HepG2 (cell line): ENCODE data around the gene ZKSCAN8. TPM values are rescaled to one million over a fixed set of nuclear protein-coding genes. Genes with fewer than 3 reads are reported as not detected.

ENCODE experiments used
- ATAD3A ChIP-seq: sonication (generic); formaldehyde crosslinking; IDR thresholded peaks from 2 replicates; pipeline ENCODE4 v1.4.0; 2020; ENCODE audit warnings: missing genetic modification reagents
- ATRX ChIP-seq: sonication (generic); formaldehyde crosslinking; IDR thresholded peaks from 2 replicates; pipeline ENCODE4 v1.4.0; 2020; ENCODE audit warnings: missing genetic modification reagents, borderline replicate concordance
- HNRNPL ChIP-seq: fragments of 200-400 bp; formaldehyde crosslinking; IDR thresholded peaks from 2 replicates; pipeline ENCODE4 v1.6.1; 2017; ENCODE audit warnings: mild to moderate bottlenecking, low read depth, low read length
- NONO ChIP-seq, 2 experiments: fragments of 450-650 bp in 1 of 2; sonication (generic) in 1 of 2; formaldehyde crosslinking in 1 of 2; IDR thresholded peaks in 1 of 2; conservative IDR thresholded peaks in 1 of 2; 2 replicates each; pipeline versions ENCODE4 v1.6.1 to v1.8.0; 2017 to 2022; ENCODE audit warnings: mild to moderate bottlenecking in 1 of 2, missing genetic modification reagents in 1 of 2, moderate library complexity in 1 of 2
- SIN3B ChIP-seq: fragments of 150-350 bp; IDR thresholded peaks from 2 replicates; pipeline ENCODE4 v1.6.1; 2014; ENCODE audit warnings: low read length
- TP53 ChIP-seq: sonication (generic); formaldehyde crosslinking; conservative IDR thresholded peaks from 2 replicates; pipeline ENCODE4 v1.4.0; 2020; ENCODE audit warnings: missing genetic modification reagents
- ZBTB39 ChIP-seq: sonication (generic); formaldehyde crosslinking; IDR thresholded peaks from 2 replicates; pipeline ENCODE4 v1.5.0; 2020; ENCODE audit warnings: missing genetic modification reagents
- ZFP36 ChIP-seq: fragments of 150-350 bp; IDR thresholded peaks from 2 replicates; pipeline ENCODE4 v1.6.1; 2018; ENCODE audit warnings: borderline replicate concordance, low read length, low read depth; ENCODE audit not compliant: partially characterized antibody
- ZNF136 ChIP-seq: sonication (generic); formaldehyde crosslinking; IDR thresholded peaks from 2 replicates; pipeline ENCODE4 v1.8.1; 2022; ENCODE audit warnings: low read depth, mild to moderate bottlenecking, moderate library complexity, missing genetic modification reagents
- ZNF143 ChIP-seq: sonication (generic); formaldehyde crosslinking; IDR thresholded peaks from 2 replicates; pipeline ENCODE4 v1.4.0; 2020; ENCODE audit warnings: missing genetic modification reagents
- ZNF468 ChIP-seq: sonication (generic); formaldehyde crosslinking; IDR thresholded peaks from 2 replicates; pipeline ENCODE4 v1.8.0; 2022; ENCODE audit warnings: mild to moderate bottlenecking, moderate library complexity, missing genetic modification reagents
- ZNF513 ChIP-seq: sonication (generic); formaldehyde crosslinking; conservative IDR thresholded peaks from 2 replicates; pipeline ENCODE4 v1.5.0; 2020; ENCODE audit warnings: missing genetic modification reagents
- ZNF558 ChIP-seq: sonication (generic); formaldehyde crosslinking; IDR thresholded peaks from 2 replicates; pipeline ENCODE4 v1.9.0; 2022; ENCODE audit warnings: mild to moderate bottlenecking, missing genetic modification reagents, borderline replicate concordance
- ZNF609 ChIP-seq: sonication (generic); formaldehyde crosslinking; IDR thresholded peaks from 2 replicates; pipeline ENCODE4 v1.4.0; 2020; ENCODE audit warnings: mild to moderate bottlenecking, missing genetic modification reagents, borderline replicate concordance
- ZNF790 ChIP-seq: sonication (generic); formaldehyde crosslinking; IDR thresholded peaks from 2 replicates; pipeline ENCODE4 v1.8.0; 2022; ENCODE audit warnings: missing genetic modification reagents, mild to moderate bottlenecking, borderline replicate concordance
- ZSCAN12 ChIP-seq: sonication (generic); formaldehyde crosslinking; IDR thresholded peaks from 2 replicates; pipeline ENCODE4 v1.9.0; 2021; ENCODE audit warnings: mild to moderate bottlenecking, missing genetic modification reagents
- polyA plus RNA-seq, 8 experiments: library from polyadenylated mRNA; depleted of rRNA in 3 of 8; stranded (reverse) in 7 of 8; unstranded in 1 of 8; fragments of >200 nt; fragmentation: Illumina TruSeq in 4 of 8; extraction: Trizol in 4 of 8; gene quantifications; 2 replicates each; pipeline versions ENCODE4 v1.2.1 to v1.2.3, GENCODE V29; 2011 to 2016; ENCODE audit warnings: low read depth in 4 of 8, missing spikeins in 1 of 8, mixed read lengths in 1 of 8; ENCODE audit not compliant: insufficient read depth in 1 of 8
- total RNA-seq, 5 experiments: library from RNA; depleted of rRNA; stranded (reverse); fragments of >200 nt; fragmentation: Illumina TruSeq; extraction: Trizol; gene quantifications; 2 replicates each; pipeline ENCODE4 v1.2.3, GENCODE V29; 2016; ENCODE audit warnings: low read depth in 1 of 5
- TF ChIP-seq, protein P1 (sequence below): sonication (generic); formaldehyde crosslinking; IDR thresholded peaks from 2 replicates; pipeline ENCODE4 v1.4.0; 2020; ENCODE audit warnings: mild to moderate bottlenecking, missing genetic modification reagents
- TF ChIP-seq, protein P2 (sequence below): sonication (generic); formaldehyde crosslinking; IDR thresholded peaks from 2 replicates; pipeline ENCODE4 v1.8.0; 2023; ENCODE audit warnings: mild to moderate bottlenecking, missing genetic modification reagents

The ZKSCAN8 gene
- total and polyA plus RNA-seq, 2 of the 13 experiments (the other 11 are each of a cell fraction or from before 2014, with no cell fraction given), result 12.4 to 20.9 TPM

GRCh38 chr6:28161410-28162079 is 19.9 kb downstream of the ZKSCAN8 start (continued):
- 0 out of 2 replicates have a peak, but pooled peaks have one; percentile 28 for TF ChIP-seq SIN3B
- TF ChIP-seq ZNF143, result no peak
- TF ChIP-seq ZNF136 (CRISPR knock-in tag), result no peak
- TF ChIP-seq ZSCAN12 (CRISPR knock-in tag), result no peak
- no peak for TF ChIP-seq ZBTB39
- TF ChIP-seq, protein P1, sequence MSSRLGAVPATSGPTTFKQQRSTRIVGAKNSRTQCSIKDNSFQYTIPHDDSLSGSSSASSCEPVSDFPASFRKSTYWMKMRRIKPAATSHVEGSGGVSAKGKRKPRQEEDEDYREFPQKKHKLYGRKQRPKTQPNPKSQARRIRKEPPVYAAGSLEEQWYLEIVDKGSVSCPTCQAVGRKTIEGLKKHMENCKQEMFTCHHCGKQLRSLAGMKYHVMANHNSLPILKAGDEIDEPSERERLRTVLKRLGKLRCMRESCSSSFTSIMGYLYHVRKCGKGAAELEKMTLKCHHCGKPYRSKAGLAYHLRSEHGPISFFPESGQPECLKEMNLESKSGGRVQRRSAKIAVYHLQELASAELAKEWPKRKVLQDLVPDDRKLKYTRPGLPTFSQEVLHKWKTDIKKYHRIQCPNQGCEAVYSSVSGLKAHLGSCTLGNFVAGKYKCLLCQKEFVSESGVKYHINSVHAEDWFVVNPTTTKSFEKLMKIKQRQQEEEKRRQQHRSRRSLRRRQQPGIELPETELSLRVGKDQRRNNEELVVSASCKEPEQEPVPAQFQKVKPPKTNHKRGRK (CRISPR knock-in tag), result no peak
- TF ChIP-seq ZNF609 (CRISPR knock-in tag), result no peak
- no peak for TF ChIP-seq ZFP36
- TF ChIP-seq ZNF790, result peak; percentile 89
- TF ChIP-seq, protein P2, sequence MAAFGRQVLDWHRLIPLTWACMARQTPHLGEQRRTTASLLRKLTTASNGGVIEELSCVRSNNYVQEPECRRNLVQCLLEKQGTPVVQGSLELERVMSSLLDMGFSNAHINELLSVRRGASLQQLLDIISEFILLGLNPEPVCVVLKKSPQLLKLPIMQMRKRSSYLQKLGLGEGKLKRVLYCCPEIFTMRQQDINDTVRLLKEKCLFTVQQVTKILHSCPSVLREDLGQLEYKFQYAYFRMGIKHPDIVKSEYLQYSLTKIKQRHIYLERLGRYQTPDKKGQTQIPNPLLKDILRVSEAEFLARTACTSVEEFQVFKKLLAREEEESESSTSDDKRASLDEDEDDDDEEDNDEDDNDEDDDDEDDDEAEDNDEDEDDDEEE (CRISPR knock-in tag), result peak; percentile 75
- TF ChIP-seq ZNF558 (CRISPR knock-in tag), result no peak
- no peak for TF ChIP-seq NONO (IDR thresholded peaks at IDR 0.05)
- TF ChIP-seq NONO (CRISPR knock-in tag; conservative IDR thresholded peaks at IDR 0.05), result peak; percentile 78; the same call in 1 of the 2 replicates
- no peak for TF ChIP-seq HNRNPL
- no peak for TF ChIP-seq ATAD3A (CRISPR knock-in tag)
- TF ChIP-seq ZNF513, result no peak
- no peak for TF ChIP-seq ZNF468 (CRISPR knock-in tag)
- no peak for TF ChIP-seq ATRX (CRISPR knock-in tag)
- TF ChIP-seq TP53 (CRISPR knock-in tag), result no peak
